GM18520 (cell line): Measurements from ENCODE around the gene JAM3.

Source experiments
- ATAC-seq: cut with Tn5 transposase; IDR thresholded peaks from one replicate; pipeline ENCODE4 v1.9.1; 2021; ENCODE audit not compliant: unreplicated experiment

JAM3 gene

DNA sequence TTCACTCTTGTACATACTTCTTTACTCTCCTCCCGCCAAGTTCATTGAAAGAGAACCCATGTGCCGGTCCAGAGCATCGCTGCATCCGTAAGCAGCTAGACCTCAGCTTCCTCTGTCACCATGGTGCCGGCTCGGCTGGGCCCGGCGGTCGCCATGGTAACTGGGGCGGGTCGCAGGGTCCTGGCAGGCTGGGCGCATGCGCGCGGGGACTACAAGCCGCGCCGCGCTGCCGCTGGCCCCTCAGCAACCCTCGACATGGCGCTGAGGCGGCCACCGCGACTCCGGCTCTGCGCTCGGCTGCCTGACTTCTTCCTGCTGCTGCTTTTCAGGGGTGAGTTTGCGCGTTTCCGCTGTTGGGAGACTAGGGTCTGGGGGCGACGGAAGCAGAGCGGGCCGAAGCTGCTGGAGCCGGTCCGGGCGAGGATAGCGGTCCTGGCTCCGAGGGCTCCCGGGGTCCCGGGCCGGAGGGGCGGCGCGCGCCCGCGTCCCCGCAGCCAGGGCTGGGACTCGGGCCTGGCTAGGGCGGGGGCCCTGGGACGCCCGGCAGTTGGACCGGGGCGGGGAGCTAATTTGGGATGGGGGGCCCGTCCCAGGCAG is at the start of gene JAM3:
TSS of gene JAM3 (plus strand) at position 244 of the 597 bp plus-strand sequence. CDS start at position 256, 12 bp downstream.
- peak; percentile 70 for ATAC-seq

GRCh38 chr11:134019500-134019899 is 49.4 kb upstream of the JAM3 start:
- ATAC-seq, result no peak

DNA sequence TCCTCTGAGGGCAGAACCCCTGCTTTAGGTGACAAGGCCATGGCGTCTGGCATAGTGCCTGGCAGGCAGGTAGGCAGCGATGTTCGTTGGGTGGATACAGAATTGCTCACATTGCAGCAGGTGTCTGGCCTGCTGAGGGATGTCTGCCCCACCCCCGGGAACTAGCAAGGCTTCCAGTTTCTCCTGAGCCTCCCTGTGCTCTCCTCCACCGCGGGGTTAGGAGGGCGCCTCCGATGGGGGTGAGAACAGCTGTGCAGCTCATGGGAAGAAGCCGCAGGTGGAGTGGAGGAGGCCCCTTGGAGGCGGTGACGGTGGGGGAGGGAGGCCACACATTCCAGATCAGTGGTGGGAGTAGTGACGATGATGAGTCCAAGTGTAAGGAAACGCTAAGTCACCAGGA is 48.3 kb upstream of the JAM3 start:
- no peak for ATAC-seq

GRCh38 chr11:134021326-134021725 is 47.5 kb upstream of the JAM3 start:
- ATAC-seq, result no peak

- no peak for ATAC-seq
These were observed 46.1 kb upstream of the JAM3 start for GRCh38 chr11:134022748-134023147.

GRCh38 chr11:134024420-134025081 is 44.3 kb upstream of the JAM3 start:
- no peak for ATAC-seq

- no peak for ATAC-seq
These were observed 43.8 kb upstream of the JAM3 start for GRCh38 chr11:134025082-134025429.

GRCh38 chr11:134026655-134027343 is 42.1 kb upstream of the JAM3 start:
- no peak for ATAC-seq

DNA sequence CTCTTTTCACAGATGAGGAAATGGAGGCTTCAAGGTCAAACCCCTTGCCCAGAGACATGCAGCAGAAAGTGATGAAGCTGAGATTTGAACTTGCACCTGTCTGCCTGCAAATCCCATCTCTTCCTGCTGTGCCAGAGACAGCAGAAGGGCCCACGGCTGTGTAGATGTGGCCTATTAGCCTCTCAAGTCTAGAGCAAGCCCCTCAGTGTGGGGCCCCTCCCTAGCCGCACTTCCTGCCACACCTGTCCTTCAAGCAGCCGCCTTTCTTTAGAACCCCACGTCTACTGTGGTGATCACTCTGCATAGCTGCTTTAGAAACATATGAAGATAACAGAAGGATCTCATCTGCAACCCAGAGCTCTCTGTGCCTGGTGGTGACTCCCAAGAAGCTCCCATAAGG is 41.2 kb upstream of the JAM3 start:
- no peak for ATAC-seq

DNA sequence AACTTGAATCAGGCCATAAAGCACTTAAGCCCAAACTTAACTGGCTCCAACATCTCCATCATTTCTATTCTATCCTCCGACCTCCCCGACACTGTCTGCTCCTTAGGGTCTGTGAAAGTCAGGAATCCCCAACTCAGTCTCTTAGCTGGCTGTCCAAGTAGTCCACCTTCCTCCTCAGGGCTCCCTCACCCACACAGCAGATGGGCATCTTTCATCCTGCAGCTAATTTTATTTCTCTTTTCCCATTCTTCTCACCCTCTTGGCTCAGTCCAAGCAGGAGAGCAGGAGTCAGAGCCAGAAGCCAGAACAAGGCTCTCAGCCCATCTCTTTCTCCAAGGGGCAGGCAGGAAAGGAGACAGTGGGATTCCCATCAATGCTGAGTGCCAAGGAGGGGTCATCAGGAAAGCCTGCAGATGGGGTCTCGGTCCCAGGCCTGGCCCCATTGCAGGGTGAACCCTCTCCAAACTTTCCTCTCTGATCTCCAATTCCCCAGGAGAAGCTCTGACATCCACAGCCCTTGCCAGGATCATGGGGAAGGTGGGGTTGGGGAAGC is 40.4 kb upstream of the JAM3 start:
- no peak for ATAC-seq

- no peak for ATAC-seq
These were observed 38.0 kb upstream of the JAM3 start for GRCh38 chr11:134030853-134031252.

DNA sequence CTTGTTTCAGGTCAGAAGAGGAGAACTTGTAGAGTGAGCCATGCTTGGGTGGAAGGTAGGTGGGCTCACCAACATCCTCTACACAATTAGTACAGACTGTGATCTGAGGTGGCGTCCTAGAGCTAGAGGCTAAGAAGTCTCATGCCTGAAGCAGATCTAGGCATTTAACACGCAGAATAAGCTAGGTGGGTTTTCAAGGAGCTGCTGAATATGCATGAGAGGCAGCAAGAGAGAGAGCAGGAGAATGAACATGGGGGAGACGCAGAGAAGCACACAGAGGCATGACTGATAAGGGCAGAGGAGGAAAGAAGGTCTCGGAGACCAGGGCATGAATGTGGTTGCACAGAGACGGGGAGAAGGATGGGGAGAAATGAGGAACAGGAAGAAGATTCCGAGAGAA is 36.8 kb upstream of the JAM3 start:
- ATAC-seq, result no peak

GRCh38 chr11:134032501-134033091 is 36.3 kb upstream of the JAM3 start:
- no peak for ATAC-seq

- ATAC-seq, result no peak
These were observed 35.6 kb upstream of the JAM3 start for GRCh38 chr11:134033276-134033675.

GRCh38 chr11:134033696-134034491 is 35.0 kb upstream of the JAM3 start:
- ATAC-seq, result peak; percentile 41

GRCh38 chr11:134034496-134035381 is 34.1 kb upstream of the JAM3 start:
- ATAC-seq, result no peak

DNA sequence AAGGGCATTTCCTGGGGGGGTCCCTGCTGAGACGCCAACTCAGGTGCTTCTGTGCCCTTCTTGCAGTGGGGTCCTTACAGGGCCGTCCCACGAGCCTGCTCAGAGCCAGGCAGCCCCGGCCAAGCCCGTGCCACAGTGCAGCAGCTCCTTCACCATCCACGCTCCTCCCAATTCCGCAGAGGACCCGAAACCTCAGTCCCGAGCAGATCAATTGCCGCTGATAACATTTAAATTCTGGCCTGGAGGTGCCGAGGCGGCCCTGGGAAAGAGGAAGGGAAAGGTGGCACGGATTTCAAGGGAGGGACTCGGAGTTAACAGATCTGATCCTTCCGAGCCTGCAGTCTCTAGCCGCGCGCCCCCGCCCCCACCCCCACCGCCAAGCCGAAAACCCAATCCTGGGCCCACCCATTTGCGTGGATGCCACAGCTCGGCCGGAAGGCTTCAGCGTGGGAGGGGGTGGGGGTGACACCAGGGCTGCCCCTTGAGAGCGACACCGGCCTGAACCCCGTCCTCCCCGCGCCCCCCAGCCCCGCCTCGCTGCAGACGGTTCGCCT is 32.3 kb upstream of the JAM3 start:
- no peak for ATAC-seq

- no peak for ATAC-seq
These were observed 31.6 kb upstream of the JAM3 start for GRCh38 chr11:134037046-134037908.
